ENCODE measurements around the gene CXCL14. TPM values are rescaled to one million over a fixed set of nuclear protein-coding genes. Genes with fewer than 3 reads are reported as not detected.

Gene CXCL14
- total RNA-seq, 1 donor from 2014 or later = 0.26 TPM

- no peak for DNase-seq (ENCODE audit: low read depth)
- TF ChIP-seq, protein P1, sequence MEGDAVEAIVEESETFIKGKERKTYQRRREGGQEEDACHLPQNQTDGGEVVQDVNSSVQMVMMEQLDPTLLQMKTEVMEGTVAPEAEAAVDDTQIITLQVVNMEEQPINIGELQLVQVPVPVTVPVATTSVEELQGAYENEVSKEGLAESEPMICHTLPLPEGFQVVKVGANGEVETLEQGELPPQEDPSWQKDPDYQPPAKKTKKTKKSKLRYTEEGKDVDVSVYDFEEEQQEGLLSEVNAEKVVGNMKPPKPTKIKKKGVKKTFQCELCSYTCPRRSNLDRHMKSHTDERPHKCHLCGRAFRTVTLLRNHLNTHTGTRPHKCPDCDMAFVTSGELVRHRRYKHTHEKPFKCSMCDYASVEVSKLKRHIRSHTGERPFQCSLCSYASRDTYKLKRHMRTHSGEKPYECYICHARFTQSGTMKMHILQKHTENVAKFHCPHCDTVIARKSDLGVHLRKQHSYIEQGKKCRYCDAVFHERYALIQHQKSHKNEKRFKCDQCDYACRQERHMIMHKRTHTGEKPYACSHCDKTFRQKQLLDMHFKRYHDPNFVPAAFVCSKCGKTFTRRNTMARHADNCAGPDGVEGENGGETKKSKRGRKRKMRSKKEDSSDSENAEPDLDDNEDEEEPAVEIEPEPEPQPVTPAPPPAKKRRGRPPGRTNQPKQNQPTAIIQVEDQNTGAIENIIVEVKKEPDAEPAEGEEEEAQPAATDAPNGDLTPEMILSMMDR (IDR thresholded peaks at IDR 0.05; ENCODE audit: insufficient read depth, low read length, severe bottlenecking) = no peak
- no peaks in the 10 kb centered on the region for H3K36me3 ChIP-seq (ENCODE audit: control insufficient read depth, insufficient read depth, low read length)
- no peak overlapping the region for H3K4me3 ChIP-seq (ENCODE audit: low read depth, low read length)
- FAIRE-seq = no peak
- H3K27me3 ChIP-seq (ENCODE audit: control insufficient read depth, insufficient read depth, low read length) = no peaks in the 10 kb centered on the region
These were observed 56.8 kb downstream of the CXCL14 start for GRCh38 chr5:135521964-135522363.

Other genes with a start within 250 kb of the CXCL14 start
- gene MACROH2A1, start 179.8 kb downstream of the CXCL14 start, total RNA-seq = 235 and 257 TPM in 2 replicates
- gene DCANP1, start 131.6 kb downstream of the CXCL14 start, total RNA-seq = not detected in 2 replicates
- gene TIFAB, start 126.6 kb downstream of the CXCL14 start, total RNA-seq = not detected in 2 replicates
- not detected in 2 replicates for gene NEUROG1, start 43.0 kb downstream of the CXCL14 start, total RNA-seq

Measured in bronchial epithelial cell (primary cell).